ENCODE data around the gene SLC6A9. TPM values are rescaled to one million over a fixed set of nuclear protein-coding genes. Genes with fewer than 3 reads are reported as not detected.

Gene SLC6A9
- total and polyA plus RNA-seq, 7 donors, result 0.28 to 1.2 (median 0.71) TPM

DNA sequence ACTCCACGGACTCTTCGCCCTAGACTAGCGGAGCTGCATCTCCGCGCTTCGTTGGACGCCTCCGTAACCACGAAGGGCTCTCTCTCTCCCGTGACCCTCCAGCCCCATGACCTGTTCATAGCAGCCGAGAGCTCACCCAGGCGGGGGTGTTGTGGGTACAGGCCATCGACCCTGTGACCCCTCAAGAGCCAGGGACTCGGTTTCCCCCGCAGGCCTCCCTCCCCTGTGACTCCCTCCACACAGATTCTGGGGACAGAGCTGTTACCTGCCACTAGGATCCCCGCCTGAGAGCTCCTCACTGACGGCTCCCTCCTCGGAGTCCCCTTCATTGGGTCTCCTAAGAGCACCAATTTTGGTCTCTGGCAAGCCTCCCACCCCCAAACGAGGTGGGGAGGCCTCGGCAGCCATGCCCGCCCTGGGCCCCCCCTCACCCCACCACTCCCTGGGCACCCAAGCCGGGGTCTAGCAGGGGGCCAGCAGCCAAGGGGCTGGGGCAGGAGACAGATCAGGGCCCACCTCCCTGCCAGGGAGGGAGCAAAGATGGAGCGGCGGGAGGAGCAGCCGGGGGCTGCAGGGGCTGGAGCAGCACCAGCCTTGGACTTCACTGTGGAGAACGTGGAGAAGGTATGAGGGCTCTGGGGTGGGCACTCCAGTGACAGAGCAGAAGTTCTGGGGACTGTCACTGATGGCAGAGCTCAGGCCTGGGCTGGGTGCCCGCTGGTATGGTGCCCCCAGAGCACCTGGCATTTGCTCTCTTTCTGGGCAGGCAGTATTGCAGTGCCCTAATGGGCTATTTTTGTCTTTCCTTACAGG is 84.0 kb downstream of the SLC6A9 start:
- Histone ChIP-seq H3K4me3 (peak overlapping the region; percentile 79), H3K4me1 (peaks cover 55% of the 10 kb centered on the region), H3K27me3 (ENCODE audit: insufficient read depth in 3 of 3, low read length in 2 of 3) (no peaks in the 10 kb centered on the region), H3K27ac (peak overlapping the region; percentile 99), H3K9me3 (no peaks in the 10 kb centered on the region), H3K36me3 (ENCODE audit: insufficient read depth in 1 of 2, low read depth in 1 of 2) (peaks cover 0 to 25% of the 10 kb centered on the region in 2 donors)
- peak; percentile 59 to 89 for DNase-seq
- TF ChIP-seq, protein P1, sequence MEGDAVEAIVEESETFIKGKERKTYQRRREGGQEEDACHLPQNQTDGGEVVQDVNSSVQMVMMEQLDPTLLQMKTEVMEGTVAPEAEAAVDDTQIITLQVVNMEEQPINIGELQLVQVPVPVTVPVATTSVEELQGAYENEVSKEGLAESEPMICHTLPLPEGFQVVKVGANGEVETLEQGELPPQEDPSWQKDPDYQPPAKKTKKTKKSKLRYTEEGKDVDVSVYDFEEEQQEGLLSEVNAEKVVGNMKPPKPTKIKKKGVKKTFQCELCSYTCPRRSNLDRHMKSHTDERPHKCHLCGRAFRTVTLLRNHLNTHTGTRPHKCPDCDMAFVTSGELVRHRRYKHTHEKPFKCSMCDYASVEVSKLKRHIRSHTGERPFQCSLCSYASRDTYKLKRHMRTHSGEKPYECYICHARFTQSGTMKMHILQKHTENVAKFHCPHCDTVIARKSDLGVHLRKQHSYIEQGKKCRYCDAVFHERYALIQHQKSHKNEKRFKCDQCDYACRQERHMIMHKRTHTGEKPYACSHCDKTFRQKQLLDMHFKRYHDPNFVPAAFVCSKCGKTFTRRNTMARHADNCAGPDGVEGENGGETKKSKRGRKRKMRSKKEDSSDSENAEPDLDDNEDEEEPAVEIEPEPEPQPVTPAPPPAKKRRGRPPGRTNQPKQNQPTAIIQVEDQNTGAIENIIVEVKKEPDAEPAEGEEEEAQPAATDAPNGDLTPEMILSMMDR (IDR thresholded peaks at IDR 0.05), result no peak
- peak; percentile 53 to 73 (median 68) for ATAC-seq
- WGBS, 3 donors, result 1 to 3% (median 3%) methylated on average over 27 of the region's 27 CpGs
- intact Hi-C loops (cut with DNase I), result loop anchor here in 1 of 2 donors (10.0 kb wide), 1 partner anchor 412 kb away; the partner anchor contains the start of gene PTPRF

Other genes starting within 250 kb of the SLC6A9 start
- gene ARTN, start 97.7 kb downstream of the SLC6A9 start, total RNA-seq, result under 1 TPM in 3 of 4 donors, not detected in 1; 0.42 to 0.79 (median 0.71) TPM
- gene ARTN, start 97.7 kb downstream of the SLC6A9 start, polyA plus RNA-seq, result under 1 TPM; 0.05 to 0.44 (median 0.06) TPM
- 100 to 1,000 TPM in 3 of 4 donors, 10 to 100 TPM in 1; 92.4 to 140 (median 108) TPM for gene IPO13, start 84.5 kb downstream of the SLC6A9 start, total RNA-seq
- 10 to 100 TPM; 26.8 to 93.0 (median 41.5) TPM for gene IPO13, start 84.5 kb downstream of the SLC6A9 start, polyA plus RNA-seq
- gene DPH2, start 61.5 kb downstream of the SLC6A9 start, total RNA-seq, result 10 to 100 TPM; 37.8 to 62.9 (median 44.3) TPM
- gene DPH2, start 61.5 kb downstream of the SLC6A9 start, polyA plus RNA-seq, result 100 to 1,000 TPM in 1 of 3 donors, 10 to 100 TPM in 2; 53.7 to 123 (median 87.6) TPM
- gene ATP6V0B, start 56.5 kb downstream of the SLC6A9 start, total RNA-seq, result 100 to 1,000 TPM in 3 of 4 donors, 10 to 100 TPM in 1; 87.9 to 133 (median 106) TPM
- gene ATP6V0B, start 56.5 kb downstream of the SLC6A9 start, polyA plus RNA-seq, result 100 to 1,000 TPM; 159 to 260 (median 236) TPM
- 10 to 100 TPM; 33.5 to 54.9 (median 50.7) TPM for gene B4GALT2, start 52.3 kb downstream of the SLC6A9 start, total RNA-seq
- gene B4GALT2, start 52.3 kb downstream of the SLC6A9 start, polyA plus RNA-seq, result 10 to 100 TPM; 57.1 to 81.0 (median 60.2) TPM
- gene CCDC24, start 39.9 kb downstream of the SLC6A9 start, total RNA-seq, result 1 to 10 TPM; 1.1 to 1.9 (median 1.6) TPM
- gene CCDC24, start 39.9 kb downstream of the SLC6A9 start, polyA plus RNA-seq, result 1 to 10 TPM in 2 of 3 donors, under 1 TPM in 1; 0.83 to 3.9 (median 2.3) TPM
- gene KLF17, start 87.4 kb upstream of the SLC6A9 start, total RNA-seq, result not detected
- not detected for gene KLF17, start 87.4 kb upstream of the SLC6A9 start, polyA plus RNA-seq
- not detected for gene KLF18, start 110.2 kb upstream of the SLC6A9 start, total RNA-seq
- gene KLF18, start 110.2 kb upstream of the SLC6A9 start, polyA plus RNA-seq, result not detected
- gene DMAP1, start 182.0 kb upstream of the SLC6A9 start, total RNA-seq, result 10 to 100 TPM; 18.5 to 28.3 (median 23.7) TPM
- gene DMAP1, start 182.0 kb upstream of the SLC6A9 start, polyA plus RNA-seq, result 10 to 100 TPM; 18.3 to 30.5 (median 22.2) TPM

Measured in psoas muscle (tissue), 8 donors.